Suppressor macrophage treated with lipopolysaccharide for 1 hour (primary cell): Measurements from ENCODE around the gene C15orf62.

Experiments
- DNase-seq, 3 donors: peaks; one replicate each; pipeline ENCODE4 v3.0.0-alpha.2; 2020 to 2022

Gene C15orf62

GRCh38 chr15:40785164-40785563 lies 15.4 kb downstream of the C15orf62 start:
- DNase-seq: no peak

- DNase-seq: no peak
Observed at GRCh38 chr15:40785814-40786213, 16.0 kb downstream of the C15orf62 start.

- DNase-seq: peak in 1 of 3 donors; percentile 50
Observed at GRCh38 chr15:40787344-40787841, 17.6 kb downstream of the C15orf62 start.

- no peak for DNase-seq
Observed at GRCh38 chr15:40787991-40788390, 18.2 kb downstream of the C15orf62 start.

- no peak for DNase-seq
Observed at GRCh38 chr15:40789119-40789518, 19.3 kb downstream of the C15orf62 start.

GRCh38 chr15:40789999-40790398 lies 20.2 kb downstream of the C15orf62 start:
- DNase-seq: no peak

GRCh38 chr15:40790718-40791117 lies 20.9 kb downstream of the C15orf62 start:
- no peak for DNase-seq

- DNase-seq: no peak
Observed at GRCh38 chr15:40792394-40792793, 22.6 kb downstream of the C15orf62 start.

- DNase-seq: peak; percentile 67 to 79 (median 68)
Observed at GRCh38 chr15:40793216-40793989, 23.6 kb downstream of the C15orf62 start.

- no peak for DNase-seq
Observed at GRCh38 chr15:40796041-40796440, 26.3 kb downstream of the C15orf62 start.

- DNase-seq: peak; percentile 31 to 44 (median 31)
Observed at GRCh38 chr15:40796512-40796911, 26.7 kb downstream of the C15orf62 start.

GRCh38 chr15:40799523-40799922 lies 29.7 kb downstream of the C15orf62 start:
- DNase-seq: no peak

- no peak for DNase-seq
Observed at GRCh38 chr15:40803076-40803475, 33.3 kb downstream of the C15orf62 start.

GRCh38 chr15:40803688-40804087 lies 33.9 kb downstream of the C15orf62 start:
- no peak for DNase-seq

- no peak for DNase-seq
Observed at GRCh38 chr15:40806672-40807027, 36.9 kb downstream of the C15orf62 start.

- DNase-seq: peak; percentile 98 to 99 (median 99)
Observed at GRCh38 chr15:40807028-40807887, 37.5 kb downstream of the C15orf62 start, which contains the start of the genes DNAJC17 and ZFYVE19. TSS of gene DNAJC17 (minus strand) at chr15:40807473. CDS start at chr15:40807446, 27 bp downstream. TSS of gene ZFYVE19 (plus strand) at chr15:40807089. CDS start at chr15:40807590, 501 bp downstream.

GRCh38 chr15:40807888-40808461 lies 38.2 kb downstream of the C15orf62 start:
- DNase-seq: peak in 1 of 3 donors; percentile 29

GRCh38 chr15:40808861-40809450 lies 39.2 kb downstream of the C15orf62 start:
- peak; percentile 45 to 57 (median 51) for DNase-seq

GRCh38 chr15:40812721-40813425 lies 43.1 kb downstream of the C15orf62 start:
- no peak for DNase-seq

- peak; percentile 19 to 55 (median 53) for DNase-seq
Observed at GRCh38 chr15:40815042-40815698, 45.4 kb downstream of the C15orf62 start.

GRCh38 chr15:40819048-40819447 lies 49.3 kb downstream of the C15orf62 start:
- no peak for DNase-seq
